GM20000 (cell line): ENCODE measurements around the gene MSI2.

Source experiments
- DNase-seq: peaks from one replicate; pipeline ENCODE4 v3.0.0; 2012; ENCODE audit warnings: low spot score
- TF ChIP-seq, protein P1 (sequence below): IDR thresholded peaks from 2 replicates; pipeline ENCODE4 v1.5.1; 2012; ENCODE audit warnings: mild to moderate bottlenecking, control low read depth; ENCODE audit errors: extremely low read depth, missing control alignments

Gene MSI2

DNA sequence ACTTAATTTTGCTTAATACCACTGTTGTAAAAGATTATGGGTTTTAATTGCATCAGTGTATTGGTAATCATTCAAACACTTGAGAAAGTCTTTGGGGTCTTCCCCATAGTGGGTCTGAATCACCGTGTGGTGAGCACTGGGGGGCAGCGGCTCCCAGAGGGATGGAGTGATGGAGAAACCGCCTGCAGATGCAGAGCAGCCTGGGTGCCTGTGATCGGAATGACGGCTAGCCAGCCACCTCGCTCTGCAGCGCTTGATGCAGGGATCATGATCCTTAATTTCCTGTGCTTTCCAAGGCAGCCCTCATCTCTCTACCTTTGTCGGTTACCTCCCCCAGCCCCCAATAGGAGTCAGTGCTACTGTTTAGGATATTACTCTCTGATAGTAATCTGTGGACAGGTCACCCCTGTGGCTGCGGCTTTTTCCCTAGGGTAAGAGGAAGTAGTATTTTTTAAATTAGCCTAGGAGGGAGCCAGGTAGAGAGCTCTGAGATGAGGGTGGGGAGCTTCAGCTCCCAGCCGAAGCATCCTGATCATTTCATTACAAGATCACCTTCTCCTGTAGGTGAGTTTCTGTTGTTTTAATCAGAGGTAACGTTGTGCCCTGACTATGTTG lies 135.6 kb downstream of the MSI2 start:
- DNase-seq = no peak
- TF ChIP-seq, protein P1, sequence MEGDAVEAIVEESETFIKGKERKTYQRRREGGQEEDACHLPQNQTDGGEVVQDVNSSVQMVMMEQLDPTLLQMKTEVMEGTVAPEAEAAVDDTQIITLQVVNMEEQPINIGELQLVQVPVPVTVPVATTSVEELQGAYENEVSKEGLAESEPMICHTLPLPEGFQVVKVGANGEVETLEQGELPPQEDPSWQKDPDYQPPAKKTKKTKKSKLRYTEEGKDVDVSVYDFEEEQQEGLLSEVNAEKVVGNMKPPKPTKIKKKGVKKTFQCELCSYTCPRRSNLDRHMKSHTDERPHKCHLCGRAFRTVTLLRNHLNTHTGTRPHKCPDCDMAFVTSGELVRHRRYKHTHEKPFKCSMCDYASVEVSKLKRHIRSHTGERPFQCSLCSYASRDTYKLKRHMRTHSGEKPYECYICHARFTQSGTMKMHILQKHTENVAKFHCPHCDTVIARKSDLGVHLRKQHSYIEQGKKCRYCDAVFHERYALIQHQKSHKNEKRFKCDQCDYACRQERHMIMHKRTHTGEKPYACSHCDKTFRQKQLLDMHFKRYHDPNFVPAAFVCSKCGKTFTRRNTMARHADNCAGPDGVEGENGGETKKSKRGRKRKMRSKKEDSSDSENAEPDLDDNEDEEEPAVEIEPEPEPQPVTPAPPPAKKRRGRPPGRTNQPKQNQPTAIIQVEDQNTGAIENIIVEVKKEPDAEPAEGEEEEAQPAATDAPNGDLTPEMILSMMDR = no peak

DNA sequence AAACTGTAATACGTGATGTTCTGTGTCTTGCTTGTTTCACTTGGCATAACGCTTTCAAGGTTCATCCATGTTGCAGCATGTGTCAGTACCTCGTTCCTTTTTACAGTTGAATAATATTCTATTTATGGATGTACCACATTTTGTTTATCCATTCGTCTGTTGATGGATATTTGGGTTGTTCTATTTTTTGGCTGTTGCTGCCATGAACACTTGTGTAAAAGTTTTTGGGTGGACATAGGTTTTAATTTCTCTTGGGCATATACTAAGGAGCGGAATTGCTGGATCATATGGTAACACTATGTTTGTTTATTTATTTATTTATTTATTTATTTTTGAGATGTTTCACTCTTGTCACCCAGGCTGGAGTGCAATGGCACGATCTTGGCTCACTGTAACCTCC lies 137.0 kb downstream of the MSI2 start:
- DNase-seq = no peak
- TF ChIP-seq, protein P1 = no peak

DNA sequence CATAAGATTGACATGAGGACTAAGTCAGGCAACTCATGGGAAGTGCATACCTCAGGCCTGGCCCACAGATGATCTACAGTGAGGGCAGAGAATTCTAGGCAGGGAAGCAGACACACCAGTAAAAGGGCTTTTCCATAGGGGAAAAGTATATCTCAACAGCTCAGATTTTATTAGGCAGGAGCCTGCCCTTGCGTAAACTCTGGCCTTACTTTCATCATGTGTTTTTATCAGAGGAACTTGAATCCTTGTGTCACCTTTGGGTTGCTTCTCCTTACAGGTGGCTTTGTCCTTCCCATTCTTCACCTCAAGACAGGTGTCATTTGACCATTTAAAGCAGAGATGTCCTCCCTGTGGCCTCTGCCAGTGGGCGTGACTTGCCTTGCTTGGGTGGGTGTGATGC lies 138.1 kb downstream of the MSI2 start:
- DNase-seq = no peak
- TF ChIP-seq, protein P1 = no peak

DNA sequence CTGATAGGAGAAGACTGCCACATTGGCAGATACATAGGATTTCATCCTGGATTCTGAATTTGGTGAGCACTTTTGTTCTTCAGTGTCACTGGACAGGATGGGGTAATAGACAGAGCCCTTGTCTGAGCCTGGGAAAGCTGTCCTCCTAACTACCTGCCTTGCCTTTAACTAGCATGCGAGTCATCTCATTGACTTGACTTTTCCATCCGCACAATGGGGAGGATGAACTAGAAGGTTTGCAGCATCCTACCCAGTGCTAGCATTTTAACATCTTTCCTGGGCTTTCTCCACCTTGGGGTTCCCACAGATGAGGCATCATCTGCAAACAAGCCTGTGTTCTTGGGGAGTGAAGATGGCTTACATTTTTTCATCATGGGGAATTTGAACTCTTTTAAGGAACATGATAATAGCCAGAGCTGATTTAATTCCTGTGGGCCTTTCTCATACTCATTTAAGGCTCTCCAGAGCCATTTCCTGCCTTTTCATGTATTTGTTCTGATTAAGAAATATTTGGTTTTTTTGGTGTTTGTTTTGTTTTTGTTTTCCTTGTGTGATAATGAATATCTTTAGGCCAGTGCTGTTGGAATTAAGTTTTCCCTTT lies 139.5 kb downstream of the MSI2 start:
- TF ChIP-seq, protein P1 = no peak
- DNase-seq = no peak

DNA sequence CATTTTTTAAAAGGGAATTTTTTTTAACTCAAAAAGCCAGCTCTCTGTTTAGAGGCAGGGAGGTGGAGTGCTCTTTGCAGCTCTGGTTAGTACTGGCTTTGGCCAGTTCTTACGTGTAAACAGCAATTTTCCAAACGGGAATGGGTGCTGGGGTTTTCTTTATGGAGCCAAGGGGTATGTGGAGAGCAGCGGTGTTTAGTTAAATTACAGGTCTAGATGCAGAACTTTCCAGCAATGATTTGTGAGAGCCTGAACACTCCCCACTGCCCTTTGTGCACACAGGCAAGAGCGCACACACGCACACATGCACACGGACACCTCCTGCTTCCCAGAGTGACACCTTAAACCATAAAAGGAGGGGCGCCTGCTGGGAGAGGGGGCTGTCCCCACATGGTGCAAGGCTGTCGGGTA lies 140.2 kb downstream of the MSI2 start:
- TF ChIP-seq, protein P1 = no peak
- no peak for DNase-seq

DNA sequence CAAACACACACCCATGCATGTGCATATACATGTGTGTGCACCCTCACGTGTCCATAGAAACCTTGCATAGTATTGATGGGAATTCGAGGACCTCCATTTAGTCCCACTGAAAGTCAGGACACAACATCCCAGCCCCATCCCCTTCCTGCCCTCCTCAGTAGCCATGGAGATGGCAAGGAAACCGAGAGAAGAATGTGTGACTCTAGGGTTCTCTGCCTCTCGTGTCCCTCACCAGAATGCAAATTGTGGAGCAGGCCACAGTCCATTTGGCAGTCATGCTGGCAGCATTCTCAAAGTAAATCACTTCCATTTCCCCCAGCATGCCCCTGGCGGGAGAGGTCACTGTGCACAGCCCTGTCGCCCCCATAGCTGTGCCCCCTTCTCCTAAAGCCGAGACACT lies 141.1 kb downstream of the MSI2 start:
- TF ChIP-seq, protein P1 = no peak
- no peak for DNase-seq

DNA sequence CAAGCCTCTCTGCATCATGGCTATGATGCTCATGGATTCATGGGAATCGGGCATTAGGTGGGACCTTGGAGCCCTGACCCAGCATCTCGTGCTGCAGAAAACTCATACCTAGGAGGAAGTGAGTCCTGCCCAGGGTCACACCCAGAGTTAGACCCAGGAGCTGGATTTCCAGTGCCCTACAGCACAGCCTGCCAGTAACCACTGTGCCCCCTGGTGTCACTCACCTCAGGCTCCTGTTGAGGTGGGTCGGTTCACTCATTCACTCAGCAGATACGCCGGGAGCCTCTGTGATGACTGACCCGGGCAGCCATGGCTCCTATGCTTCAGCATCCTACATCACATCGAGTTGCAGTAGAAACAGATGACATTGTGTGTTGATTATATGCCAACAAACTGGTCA lies 143.4 kb downstream of the MSI2 start:
- TF ChIP-seq, protein P1 = no peak
- DNase-seq = no peak
